A549 (cell line): Measurements from ENCODE around the gene CLGN.

Experiments used
- JUNB ChIP-seq: fragments of >200 bp; sonication (Bioruptor Twin); formaldehyde crosslinking; IDR thresholded peaks from 2 replicates; pipeline ENCODE4 v1.6.1; 2016
- MAX ChIP-seq: IDR thresholded peaks from 2 replicates; pipeline ENCODE4 v1.6.1; 2012
- POLR2A ChIP-seq: IDR thresholded peaks from 2 replicates; pipeline ENCODE4 v1.6.1; 2012; ENCODE audit warnings: mild to moderate bottlenecking, low read length
- POLR2AphosphoS2 ChIP-seq: conservative IDR thresholded peaks from 2 replicates; pipeline ENCODE4 v1.6.1; 2012; ENCODE audit warnings: low read length, improper control_type of control experiment, inconsistent platforms
- SMC3 ChIP-seq: fragments of >200 bp; sonication (Bioruptor Twin); formaldehyde crosslinking; IDR thresholded peaks from 3 replicates; pipeline ENCODE4 v1.6.1; 2018; ENCODE audit warnings: inconsistent platforms
- TF ChIP-seq, protein P1 (sequence below): fragments of 250-450 bp; sonication (Bioruptor Pico); IDR thresholded peaks from 2 replicates; pipeline ENCODE4 v1.5.0; 2021; ENCODE audit warnings: mild to moderate bottlenecking, moderate library complexity, borderline replicate concordance

DNA sequence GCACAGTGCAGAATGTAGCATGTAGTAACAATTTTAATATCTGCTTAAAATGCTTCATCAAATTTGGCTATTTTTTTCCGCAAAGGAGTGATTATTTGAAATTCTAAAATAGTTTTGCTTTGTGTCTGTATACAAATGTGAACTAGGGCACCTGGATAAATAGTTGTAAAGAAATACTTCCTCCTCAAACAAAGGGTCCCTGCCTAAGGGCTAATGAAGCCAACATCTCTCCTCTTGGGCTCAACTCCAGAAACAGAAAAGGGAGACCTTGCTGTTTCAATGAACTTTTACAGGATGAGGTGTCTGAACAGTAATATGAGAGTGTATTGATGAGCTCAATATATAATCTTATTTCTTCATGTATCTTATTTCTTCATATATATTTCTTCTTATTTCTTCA is 84.8 kb downstream of the CLGN start:
- TF ChIP-seq SMC3 (no peak), POLR2AphosphoS2 (no peak), MAX (no peak), JUNB (no peak), POLR2A (no peak)
- TF ChIP-seq, protein P1, sequence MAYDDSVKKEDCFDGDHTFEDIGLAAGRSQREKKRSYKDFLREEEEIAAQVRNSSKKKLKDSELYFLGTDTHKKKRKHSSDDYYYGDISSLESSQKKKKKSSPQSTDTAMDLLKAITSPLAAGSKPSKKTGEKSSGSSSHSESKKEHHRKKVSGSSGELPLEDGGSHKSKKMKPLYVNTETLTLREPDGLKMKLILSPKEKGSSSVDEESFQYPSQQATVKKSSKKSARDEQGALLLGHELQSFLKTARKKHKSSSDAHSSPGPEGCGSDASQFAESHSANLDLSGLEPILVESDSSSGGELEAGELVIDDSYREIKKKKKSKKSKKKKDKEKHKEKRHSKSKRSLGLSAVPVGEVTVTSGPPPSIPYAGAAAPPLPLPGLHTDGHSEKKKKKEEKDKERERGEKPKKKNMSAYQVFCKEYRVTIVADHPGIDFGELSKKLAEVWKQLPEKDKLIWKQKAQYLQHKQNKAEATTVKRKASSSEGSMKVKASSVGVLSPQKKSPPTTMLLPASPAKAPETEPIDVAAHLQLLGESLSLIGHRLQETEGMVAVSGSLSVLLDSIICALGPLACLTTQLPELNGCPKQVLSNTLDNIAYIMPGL (CRISPR knock-in tag) = no peak
